Erythroblast (primary cell): ENCODE results near the gene ANAPC15.

Experiments used
- GATA1 ChIP-seq: IDR thresholded peaks from 2 replicates; pipeline ENCODE4 v1.6.1; 2011; ENCODE audit warnings: low read depth, mild to moderate bottlenecking, control low read depth, low read length, moderate library complexity
- POLR2A ChIP-seq: IDR thresholded peaks from 2 replicates; pipeline ENCODE4 v1.6.1; 2011; ENCODE audit warnings: mild to moderate bottlenecking, low read length

GRCh38 chr11:72132646-72133045, 20.2 kb upstream of the ANAPC15 start:
- TF ChIP-seq POLR2A (no peak), GATA1 (no peak)
